Glomerular visceral epithelial cell (primary cell): ENCODE data around the gene CIITA.
A peak's percentile ranks its signal among the peaks of the same experiment; 100 is the strongest.
"Not testable (repeated sequence)": the region's sequence is repeated elsewhere in the genome, so short reads cannot be mapped to it uniquely, and the experiment has no call there.

Experiments
- DNase-seq: peaks from one replicate; pipeline ENCODE4 v3.0.0-alpha.2; 2016; ENCODE audit errors: extremely low spot score

CIITA gene, protein sequence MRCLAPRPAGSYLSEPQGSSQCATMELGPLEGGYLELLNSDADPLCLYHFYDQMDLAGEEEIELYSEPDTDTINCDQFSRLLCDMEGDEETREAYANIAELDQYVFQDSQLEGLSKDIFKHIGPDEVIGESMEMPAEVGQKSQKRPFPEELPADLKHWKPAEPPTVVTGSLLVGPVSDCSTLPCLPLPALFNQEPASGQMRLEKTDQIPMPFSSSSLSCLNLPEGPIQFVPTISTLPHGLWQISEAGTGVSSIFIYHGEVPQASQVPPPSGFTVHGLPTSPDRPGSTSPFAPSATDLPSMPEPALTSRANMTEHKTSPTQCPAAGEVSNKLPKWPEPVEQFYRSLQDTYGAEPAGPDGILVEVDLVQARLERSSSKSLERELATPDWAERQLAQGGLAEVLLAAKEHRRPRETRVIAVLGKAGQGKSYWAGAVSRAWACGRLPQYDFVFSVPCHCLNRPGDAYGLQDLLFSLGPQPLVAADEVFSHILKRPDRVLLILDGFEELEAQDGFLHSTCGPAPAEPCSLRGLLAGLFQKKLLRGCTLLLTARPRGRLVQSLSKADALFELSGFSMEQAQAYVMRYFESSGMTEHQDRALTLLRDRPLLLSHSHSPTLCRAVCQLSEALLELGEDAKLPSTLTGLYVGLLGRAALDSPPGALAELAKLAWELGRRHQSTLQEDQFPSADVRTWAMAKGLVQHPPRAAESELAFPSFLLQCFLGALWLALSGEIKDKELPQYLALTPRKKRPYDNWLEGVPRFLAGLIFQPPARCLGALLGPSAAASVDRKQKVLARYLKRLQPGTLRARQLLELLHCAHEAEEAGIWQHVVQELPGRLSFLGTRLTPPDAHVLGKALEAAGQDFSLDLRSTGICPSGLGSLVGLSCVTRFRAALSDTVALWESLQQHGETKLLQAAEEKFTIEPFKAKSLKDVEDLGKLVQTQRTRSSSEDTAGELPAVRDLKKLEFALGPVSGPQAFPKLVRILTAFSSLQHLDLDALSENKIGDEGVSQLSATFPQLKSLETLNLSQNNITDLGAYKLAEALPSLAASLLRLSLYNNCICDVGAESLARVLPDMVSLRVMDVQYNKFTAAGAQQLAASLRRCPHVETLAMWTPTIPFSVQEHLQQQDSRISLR

DNA sequence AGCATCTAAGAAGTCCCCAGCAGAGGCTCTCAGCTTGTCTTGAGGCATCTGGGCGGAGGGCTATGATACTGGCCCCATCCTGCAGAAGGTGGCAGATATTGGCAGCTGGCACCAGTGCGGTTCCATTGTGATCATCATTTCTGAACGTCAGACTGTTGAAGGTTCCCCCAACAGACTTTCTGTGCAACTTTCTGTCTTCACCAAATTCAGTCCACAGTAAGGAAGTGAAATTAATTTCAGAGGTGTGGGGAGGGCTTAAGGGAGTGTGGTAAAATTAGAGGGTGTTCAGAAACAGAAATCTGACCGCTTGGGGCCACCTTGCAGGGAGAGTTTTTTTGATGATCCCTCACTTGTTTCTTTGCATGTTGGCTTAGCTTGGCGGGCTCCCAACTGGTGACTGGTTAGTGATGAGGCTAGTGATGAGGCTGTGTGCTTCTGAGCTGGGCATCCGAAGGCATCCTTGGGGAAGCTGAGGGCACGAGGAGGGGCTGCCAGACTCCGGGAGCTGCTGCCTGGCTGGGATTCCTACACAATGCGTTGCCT is at the start of gene CIITA:
Gene CIITA, plus strand, starts transcription at position 404 of the 543 bp plus-strand sequence. Its CDS starts 129 bp downstream, at position 533.
- DNase-seq: peak; percentile 87

DNA sequence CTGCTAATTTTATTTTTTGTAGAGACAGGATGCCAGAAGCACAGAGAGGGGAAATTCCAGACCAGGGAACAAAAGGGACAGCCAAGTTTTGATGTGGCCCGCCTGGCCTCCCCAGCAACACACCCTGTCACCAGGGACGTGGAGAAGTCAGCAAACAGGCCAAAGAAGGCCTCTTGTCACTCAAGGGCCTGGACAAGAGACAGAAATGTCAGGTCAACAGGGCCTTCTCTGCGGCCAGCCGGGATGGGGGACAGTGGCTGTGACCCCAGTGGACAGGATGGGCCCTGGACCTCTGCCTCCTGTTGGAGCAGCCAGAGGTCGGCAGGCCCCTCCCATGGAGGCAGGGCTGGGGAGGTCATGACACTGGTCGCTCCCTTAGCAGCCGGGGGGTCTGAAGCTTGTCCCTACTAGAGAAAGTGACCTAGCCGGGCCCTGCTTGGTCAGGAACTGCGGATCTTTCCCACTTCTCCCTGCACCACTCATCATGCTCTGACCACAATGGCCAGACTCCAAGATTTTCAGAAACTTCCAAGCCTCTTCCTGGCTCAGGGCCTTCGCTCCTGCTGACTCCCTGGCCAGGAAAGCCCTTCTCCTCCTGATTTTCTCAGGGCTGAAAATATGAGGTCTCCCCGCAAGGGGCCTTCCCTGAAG is 49.2 kb upstream of the CIITA start:
- peak; percentile 65 for DNase-seq

DNA sequence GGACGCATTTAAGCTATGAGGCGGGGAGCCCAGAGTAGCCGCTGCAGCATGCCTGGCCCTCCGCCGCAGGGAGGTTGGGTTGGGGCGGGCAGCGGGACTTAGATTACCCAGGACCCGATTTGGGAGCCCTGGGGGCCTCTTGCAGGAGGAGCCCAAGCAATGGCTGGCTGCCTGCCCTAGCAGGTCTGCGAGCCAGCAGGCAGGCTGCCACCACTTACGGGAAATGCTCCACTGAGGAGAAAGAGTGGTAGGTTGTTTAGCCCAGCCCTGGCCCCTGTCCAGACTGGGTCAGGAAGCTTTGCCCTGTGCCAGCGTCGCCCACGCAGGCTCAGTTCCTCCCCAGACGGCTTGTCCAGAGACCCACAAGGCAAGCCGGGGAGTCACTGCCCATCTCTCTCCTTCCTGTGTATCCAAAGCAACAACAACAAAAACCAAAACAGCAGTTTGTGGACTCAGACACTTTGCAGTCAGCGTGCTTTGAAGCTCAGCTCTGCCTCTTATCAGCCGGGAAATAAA is 48.1 kb upstream of the CIITA start:
- peak; percentile 65 for DNase-seq

DNA sequence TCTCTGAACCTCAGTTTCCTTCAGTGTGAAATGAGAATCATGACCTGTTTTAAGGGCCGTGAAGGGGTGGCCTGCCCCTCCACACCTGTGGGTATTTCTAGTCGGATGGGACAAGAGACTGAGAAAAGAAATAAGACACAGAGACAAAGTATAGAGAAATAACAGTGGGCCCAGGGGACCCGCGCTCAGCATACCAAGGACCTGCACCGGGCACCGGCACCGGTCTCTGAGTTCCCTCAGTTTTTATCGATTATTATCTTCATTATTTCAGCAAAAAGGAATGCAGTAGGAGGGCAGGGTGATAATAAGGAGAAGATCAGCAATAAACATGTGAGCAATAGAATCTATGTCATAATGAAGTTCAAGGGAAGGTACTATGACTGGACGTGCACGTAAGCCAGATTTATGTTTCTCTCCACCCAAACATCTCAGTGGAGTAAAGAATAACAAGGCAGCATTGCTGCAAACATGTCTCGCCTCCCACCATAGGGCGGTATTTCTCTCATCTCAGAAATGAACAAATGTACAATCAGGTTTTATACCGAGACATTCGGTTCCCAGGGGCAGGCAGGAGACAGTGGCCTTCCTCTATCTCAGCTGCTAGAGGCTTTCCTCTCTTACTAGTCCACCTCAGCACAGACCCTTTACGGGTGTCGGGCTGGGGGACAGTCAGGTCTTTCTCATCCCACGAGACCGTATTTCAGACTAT is 47.5 kb upstream of the CIITA start:
- DNase-seq: not testable (repeated sequence)

DNA sequence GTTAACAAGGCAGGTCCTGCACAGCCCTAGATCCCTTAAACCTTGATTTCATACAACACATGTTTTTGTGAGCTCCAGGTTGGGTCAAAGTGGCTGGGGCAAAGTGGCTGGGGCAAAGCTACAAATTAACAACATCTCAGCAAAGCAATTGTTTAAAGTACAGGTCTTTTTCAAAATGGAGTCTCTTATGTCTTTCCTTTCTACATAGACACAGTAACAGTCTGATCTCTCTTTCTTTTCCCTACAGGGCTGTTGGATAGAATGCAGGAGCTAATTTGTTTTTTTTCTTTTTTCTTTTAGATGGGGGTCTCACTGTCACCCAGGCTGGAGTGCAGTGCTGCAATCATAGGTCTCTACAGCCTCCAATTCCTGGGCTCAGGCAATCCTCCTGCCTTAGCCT is 46.8 kb upstream of the CIITA start:
- not testable (repeated sequence) for DNase-seq

DNA sequence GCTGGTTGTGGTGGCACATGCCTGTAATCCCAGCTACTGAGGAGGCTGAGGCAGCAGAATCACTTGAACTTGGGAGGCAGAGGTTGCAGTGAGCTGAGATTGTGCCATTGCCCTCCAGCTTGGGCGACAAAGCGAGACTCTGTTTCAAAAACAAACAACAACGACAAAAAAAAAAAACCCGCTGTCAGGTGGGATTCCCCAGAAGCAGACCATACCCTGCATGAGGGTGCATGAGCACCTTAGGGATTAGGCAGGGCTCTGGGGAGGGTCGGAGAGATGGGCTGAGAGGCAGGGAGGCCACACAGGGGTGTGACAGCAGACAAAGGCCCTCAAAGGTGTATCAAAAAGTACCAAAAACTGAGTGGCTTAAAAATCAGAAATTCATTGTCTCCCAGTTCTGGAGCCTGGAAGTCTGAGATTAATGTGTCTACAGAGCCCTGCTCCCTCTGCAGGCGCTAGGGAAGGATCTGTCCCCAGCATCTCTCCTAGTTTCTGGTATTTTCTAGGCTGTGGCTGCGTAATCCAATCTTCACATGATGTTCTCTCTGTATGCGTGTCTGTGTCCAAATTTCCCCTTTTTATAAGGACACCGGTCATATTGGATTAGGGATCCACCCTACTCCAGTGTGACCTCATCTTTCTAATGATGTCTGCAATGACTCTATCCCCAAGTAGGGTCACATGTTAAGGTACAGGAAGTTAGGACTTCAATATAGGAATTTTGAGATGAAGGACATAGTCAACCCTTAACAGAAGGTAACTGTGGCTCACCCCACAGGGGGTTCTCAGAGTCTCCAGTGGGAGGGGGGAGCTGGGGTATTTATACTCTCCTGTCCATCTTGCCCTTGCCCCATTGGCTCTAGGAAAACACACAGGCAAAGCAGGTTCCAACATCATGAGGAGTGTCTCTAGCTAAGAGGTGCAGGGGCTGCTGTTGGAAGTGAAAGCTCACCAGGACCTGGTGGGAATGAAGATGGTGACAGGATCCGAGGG is 44.8 kb upstream of the CIITA start:
- no peak for DNase-seq

DNA sequence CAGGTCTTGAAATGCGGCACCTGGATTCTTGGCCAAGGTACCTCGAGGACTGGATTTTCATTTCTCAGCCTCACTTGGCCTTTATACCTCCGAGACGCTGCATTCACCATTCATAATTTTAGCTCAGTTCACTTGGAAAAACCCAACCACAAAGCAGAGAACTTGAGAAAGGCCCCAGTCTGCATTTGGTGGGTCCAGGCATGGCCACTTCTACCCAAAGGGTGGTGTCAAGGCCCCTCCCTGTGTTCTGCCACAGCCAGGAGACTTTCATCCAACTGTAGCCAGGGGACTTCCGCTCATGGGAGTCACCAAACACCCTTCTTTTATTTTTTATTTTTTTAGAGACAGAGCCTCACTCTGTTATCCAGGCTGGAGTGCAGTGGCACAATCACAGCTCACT is 43.7 kb upstream of the CIITA start:
- no peak for DNase-seq

DNA sequence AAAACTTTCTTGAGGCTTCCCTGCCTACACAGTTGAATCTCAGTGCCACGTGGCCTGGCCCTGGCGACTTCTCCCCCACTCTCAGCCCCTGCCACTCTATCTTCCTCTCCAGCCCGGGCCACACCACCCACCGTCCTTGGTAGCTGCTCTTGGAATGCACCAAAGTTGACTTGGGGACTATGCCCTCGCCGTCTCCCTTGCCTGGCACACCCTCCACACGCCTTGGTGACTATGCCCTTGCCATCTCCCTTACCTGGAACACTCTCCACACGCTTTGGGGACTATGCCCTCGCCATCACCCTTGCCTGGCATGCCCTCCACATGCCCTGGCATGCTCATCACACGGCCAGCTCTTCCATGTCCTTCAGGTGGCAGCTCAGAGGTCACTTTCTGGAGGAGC is 42.9 kb upstream of the CIITA start:
- DNase-seq: no peak

DNA sequence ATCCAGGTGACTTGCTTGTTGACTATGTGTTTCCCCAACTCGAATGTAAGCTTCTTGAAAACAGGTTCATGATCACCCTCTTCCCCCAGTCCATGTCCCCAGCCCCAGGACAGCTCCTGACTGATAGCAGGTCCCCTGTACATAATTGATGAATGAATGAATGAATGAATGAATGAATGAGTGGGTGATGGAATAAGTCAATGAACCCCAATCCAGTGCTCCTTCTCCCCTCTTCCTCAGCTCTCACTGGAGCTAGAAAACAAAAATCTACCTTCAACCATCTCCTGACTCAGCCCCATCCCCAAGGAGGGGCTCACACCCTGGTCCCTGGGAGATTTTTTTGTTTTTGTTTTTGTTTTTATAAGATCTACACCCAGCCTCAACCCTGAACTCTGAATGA is 42.2 kb upstream of the CIITA start:
- DNase-seq: no peak

DNA sequence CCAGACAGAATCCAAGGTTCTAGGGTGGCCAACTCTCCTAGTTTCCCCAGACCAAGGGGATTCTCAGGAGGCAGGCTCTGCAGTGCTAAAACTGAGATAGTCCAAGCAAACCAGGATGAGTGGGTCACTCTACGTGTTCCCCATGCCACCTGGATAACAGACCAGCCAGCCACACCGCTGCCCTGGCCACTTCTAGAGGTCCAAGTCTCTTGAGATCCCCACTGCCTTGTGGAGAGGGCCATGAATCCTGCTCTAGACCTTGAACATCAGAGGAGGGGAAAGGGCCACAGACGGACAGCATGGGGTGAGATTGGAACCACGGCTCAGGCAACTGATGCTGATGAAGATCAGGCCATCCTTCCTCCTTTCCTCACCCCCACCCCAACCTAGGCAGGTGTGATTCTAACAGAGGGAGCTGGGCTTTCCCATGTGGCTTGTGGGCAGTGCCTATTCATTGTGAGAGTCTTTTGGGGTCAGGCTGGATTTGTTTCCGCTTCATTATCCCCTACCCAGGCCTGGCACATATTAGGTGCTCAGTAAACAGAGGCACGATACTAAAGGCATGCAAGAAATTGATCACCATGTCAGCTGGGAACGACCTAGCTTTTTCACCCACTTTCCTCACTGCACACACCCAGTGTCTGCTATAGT is 41.6 kb upstream of the CIITA start:
- no peak for DNase-seq

DNA sequence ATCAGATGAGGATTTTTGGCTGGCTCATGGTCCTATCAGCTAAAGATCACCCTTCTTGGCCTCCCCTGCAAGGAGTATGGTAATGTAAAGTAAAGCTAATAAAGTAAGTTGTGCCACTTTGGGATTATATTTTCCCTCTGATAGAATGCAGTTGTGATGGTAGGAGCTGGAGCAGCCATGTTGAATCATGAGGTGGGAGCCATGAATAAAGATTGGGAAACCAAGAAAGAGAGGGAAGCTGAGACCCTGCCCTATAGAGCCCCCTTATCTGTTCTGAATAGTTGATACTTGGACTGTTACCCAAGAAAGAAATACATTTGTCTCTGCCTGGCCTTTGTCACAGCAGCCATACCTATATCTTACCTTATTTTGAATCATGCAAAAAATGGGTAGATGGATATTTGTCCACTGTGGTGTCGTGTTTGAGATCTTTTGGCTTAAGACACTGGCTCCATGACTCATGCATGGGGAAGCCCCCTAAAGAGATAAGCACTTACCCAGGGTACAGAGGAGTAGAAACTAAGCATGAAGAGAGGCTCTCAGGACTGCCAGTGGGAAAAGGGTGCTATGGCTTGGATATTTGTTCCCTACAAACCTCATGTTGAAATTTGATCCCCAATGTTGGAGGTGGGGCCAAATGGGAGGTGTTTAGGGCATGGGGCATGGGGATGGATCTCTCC is 40.7 kb upstream of the CIITA start:
- no peak for DNase-seq

DNA sequence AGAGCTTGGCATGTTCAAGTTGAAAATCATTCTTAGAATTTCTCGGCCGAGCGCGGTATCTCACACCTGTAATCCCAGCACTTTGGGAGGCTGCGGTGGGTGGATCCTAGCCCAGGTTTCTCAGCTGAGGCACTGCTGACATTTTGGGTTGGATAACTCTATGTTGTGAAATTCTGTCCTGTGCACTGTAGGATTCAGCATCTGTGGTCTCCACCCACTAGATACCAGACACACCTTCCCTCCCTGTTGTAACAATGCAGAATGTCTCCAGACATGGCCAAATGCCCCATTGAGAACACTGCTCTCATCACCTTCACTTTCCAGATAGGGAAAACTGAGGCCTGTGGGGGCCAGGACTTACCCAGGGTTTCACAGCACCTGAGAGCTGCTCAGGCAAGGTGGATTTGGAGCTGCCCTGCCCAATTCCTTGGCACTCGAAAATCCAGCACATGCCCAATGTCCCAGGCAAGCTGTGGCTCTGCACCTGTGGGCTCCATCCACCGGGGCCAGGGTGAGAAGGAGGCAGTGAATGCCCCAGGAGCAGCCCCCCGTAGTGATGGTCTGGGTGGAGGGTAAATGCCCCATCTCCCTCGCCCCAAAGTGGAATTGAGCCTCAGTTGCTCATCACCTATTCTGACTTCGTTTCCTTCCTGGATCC is 38.3 kb upstream of the CIITA start:
- DNase-seq: no peak

DNA sequence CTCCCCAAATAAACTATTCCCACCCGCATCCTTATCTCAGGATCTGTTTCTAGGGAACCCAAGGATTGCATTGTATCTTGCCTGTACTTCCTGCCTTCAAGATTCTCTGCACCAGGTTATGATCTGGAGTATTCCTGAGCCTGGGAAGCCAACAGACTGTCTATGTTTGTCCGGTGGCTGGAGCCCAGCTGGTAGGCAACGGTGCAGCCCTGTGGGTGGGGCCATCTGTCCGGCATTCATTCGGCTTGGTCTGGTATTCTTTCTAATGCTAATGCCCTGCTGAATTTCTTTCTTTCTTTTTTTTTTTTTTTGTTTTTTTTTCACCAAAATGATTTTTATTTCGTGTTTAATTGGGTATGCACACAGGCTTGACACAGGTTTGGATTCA is 37.7 kb upstream of the CIITA start:
- no peak for DNase-seq

DNA sequence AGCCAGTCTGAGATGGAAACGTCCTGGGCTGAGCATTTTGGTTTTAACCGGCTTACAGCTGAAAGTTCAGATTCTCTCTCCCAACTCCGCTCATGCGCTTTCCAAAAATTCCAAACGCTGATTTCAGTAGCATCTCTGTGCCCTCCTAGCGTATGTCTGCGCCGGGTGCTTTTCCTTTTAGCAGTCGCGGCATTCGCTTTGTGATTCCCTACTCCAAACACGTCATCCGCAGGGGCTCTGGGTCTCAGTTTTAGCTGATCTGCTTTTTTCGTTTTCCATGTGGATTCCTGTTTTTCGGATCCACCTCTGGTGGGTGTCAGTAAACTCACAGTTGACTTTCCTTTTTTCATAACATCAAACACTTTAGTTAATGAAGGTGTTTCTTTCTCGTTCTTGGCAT is 36.3 kb upstream of the CIITA start:
- no peak for DNase-seq

DNA sequence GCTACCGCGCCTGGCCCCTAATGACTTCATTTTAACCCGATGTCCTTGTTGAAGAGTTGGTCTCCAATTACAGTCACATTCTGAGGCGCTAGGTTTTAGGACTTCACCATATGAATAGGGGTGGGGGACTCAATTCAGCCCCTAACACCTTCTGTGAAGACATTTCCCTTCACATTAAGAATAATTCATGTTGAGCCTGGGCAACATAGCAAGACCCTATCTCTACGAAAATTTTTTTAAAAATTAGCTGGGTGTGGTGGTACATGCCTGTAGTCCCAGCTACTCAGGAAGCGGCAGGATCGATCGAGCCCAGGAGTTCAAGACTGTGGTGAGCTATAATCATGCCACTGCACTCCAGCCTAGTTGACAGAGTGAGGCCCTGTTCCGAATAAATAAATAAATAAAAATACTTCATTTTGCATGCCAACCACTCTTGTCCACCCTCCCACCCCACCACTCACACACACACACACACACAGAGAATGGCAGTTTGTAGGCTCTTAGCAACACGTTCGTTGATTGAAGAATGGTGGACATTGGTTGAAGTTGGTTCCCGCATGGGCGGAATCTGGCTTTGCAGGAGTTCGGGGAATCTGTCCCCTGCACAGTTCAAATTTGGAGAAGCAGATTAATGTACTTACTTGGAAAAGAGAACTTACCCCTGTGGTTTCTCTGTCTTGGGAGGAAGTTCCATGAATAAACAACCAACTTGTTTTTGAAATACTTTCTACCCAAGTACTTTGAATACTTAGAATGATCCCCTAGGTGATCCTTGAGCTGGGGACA is 30.6 kb upstream of the CIITA start:
- no peak for DNase-seq

DNA sequence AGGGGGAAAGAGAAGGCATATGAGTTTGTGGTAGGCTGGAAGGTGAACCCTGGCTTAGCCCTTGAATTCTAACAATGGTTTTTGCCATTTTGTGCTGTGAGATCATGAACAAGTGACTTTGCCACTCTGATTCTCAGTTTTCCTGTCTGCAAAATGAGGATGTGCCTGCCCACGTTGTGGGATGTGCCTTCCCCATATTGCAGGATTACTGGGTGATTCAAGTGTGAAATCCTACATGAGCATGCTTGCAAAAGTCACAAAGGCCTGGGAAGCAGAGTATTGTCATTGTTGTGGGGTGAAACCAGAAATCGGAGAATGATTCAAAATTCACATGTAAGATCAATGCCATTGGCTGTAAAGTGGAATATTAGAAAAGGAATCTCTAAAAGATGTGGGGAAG is 29.8 kb upstream of the CIITA start:
- no peak for DNase-seq
